GM12865 (cell line): ENCODE results near the gene SOX8.

Experiments
- DNase-seq: peaks from one replicate; pipeline ENCODE4 v3.0.0; 2010; ENCODE audit warnings: low read depth
- H3K4me3 ChIP-seq: 2 replicates; pipeline ENCODE4 v1.5.1; 2011; ENCODE audit warnings: mild to moderate bottlenecking, low read depth, low read length, control low read depth
- TF ChIP-seq, protein P1 (sequence below): IDR thresholded peaks from 2 replicates; pipeline ENCODE4 v1.5.1; 2011; ENCODE audit warnings: low read length, control low read depth, low read depth, inconsistent platforms; ENCODE audit not compliant: insufficient read depth; ENCODE audit errors: missing control alignments

SOX8 gene

GRCh38 chr16:1010815-1011214 lies 29.2 kb downstream of the SOX8 start:
- no peak overlapping the region for H3K4me3 ChIP-seq
- TF ChIP-seq, protein P1, sequence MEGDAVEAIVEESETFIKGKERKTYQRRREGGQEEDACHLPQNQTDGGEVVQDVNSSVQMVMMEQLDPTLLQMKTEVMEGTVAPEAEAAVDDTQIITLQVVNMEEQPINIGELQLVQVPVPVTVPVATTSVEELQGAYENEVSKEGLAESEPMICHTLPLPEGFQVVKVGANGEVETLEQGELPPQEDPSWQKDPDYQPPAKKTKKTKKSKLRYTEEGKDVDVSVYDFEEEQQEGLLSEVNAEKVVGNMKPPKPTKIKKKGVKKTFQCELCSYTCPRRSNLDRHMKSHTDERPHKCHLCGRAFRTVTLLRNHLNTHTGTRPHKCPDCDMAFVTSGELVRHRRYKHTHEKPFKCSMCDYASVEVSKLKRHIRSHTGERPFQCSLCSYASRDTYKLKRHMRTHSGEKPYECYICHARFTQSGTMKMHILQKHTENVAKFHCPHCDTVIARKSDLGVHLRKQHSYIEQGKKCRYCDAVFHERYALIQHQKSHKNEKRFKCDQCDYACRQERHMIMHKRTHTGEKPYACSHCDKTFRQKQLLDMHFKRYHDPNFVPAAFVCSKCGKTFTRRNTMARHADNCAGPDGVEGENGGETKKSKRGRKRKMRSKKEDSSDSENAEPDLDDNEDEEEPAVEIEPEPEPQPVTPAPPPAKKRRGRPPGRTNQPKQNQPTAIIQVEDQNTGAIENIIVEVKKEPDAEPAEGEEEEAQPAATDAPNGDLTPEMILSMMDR: no peak
- DNase-seq: no peak

- no peak for DNase-seq
- TF ChIP-seq, protein P1: no peak
Measured at GRCh38 chr16:1011316-1012082, 29.9 kb downstream of the SOX8 start.

DNA sequence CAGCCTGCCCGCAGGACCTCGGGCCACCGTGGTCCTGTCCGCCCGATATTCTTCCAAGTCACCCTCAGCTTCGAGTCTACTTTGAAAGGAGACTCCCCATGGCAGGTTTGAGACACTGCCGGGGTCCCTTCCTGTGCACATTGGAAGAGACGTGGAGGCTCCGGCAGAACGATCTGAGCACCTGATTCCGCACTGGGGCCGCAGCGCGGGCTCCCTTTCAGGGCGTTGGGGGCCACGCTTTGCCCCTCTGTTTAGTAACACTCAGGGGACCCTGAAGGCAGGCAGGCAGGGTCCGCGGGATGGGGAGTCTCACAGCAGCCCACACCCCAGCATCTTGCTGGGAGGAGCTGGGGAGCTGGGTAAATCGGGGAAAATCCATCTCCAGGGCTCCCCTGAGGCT lies 30.6 kb downstream of the SOX8 start:
- no peak overlapping the region for H3K4me3 ChIP-seq
- TF ChIP-seq, protein P1: no peak
- DNase-seq: no peak

More at GRCh38 chr16:1011316-1012082, 29.9 kb downstream of the SOX8 start:
- H3K4me3 ChIP-seq: no peak overlapping the region

DNA sequence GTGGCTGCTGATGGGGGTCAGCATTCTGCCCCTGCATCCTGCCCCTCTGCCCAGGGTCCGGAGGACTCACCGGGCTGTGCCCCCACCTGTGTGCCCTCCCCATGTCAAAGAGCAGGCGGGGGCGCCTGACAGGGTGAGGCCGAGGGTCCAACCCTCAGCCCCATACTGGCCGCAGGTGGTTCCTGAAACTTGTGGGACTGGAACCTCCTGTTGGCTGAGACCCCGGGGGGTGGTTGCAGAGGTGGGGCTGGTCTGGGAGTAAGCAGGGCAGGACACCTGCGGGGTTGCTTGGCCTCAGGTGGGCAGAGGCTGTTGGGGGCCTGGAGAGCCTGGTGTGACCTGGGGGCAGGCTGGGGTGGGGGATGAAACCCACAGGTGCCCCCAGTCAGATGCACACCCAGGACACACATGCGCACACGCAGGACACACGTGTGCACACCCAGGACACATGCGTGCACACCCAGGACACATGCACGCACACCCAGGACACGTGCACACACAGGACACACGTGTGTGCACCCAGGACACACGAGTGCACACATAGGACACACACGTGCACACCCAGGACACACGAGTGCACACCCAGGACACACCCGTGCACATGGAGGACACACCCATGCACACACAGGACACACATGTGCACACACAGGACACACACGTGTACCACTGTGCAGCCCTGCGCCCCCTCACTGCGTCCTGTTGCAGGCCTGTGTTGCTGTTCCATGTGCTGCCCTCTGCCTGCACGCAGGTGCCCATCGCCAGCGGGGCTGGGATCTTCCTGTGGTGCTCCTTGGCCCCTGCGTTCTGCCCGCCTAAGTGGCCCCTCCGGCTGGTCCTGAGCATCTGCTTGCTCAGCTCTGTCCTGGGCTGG lies 31.4 kb downstream of the SOX8 start:
- no peak overlapping the region for H3K4me3 ChIP-seq
- TF ChIP-seq, protein P1: no peak
- DNase-seq: no peak

DNA sequence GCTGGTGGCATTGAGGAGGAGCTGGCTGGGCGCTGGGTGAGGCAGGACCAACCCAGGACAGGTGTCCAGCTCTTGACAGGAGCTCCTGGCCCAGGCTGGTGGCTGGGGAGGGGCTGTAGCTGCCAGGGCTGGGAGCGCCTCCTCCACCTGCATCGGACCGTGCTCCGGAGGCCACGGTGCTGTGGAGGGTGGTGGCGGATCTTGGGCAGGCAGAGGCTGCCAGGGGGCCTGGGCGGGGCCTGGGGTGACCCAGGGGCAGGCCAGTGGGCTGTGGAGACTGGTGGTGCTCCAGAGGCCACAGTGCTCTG lies 32.0 kb downstream of the SOX8 start:
- no peak for DNase-seq
- H3K4me3 ChIP-seq: no peak overlapping the region
- TF ChIP-seq, protein P1: no peak

GRCh38 chr16:1014221-1014620 lies 32.7 kb downstream of the SOX8 start:
- DNase-seq: no peak
- TF ChIP-seq, protein P1: no peak
- no peak overlapping the region for H3K4me3 ChIP-seq
